GM23338 (cell line): ENCODE measurements around the gene HHAT. TPM values are rescaled to one million over a fixed set of nuclear protein-coding genes. Genes with fewer than 3 reads are reported as not detected.

Experiments
- ATAC-seq: fragments of 200-7000 bp; cut with Tn5 transposase; 3 replicates; pipeline ENCODE4 v1.9.1; 2020
- DNase-seq: peaks from one replicate; pipeline ENCODE4 v3.0.0-alpha.2; 2015; ENCODE audit warnings: low spot score
- H2AFZ ChIP-seq: fragments of 200-600 bp; sonication (generic); 2 replicates; pipeline ENCODE4 v1.8.0; 2016; ENCODE audit warnings: antibody characterized with exemption, mild to moderate bottlenecking, moderate library complexity
- H3F3A ChIP-seq: fragments of 200-600 bp; sonication (generic); replicated peaks from 2 replicates; pipeline ENCODE4 v1.8.0; 2017; ENCODE audit warnings: antibody characterized with exemption, mixed run types, low read depth
- H3K27ac ChIP-seq: fragments of 200-600 bp; sonication (generic); 2 replicates; pipeline ENCODE4 v1.6.1; 2016; ENCODE audit warnings: low read depth
- H3K27me3 ChIP-seq: fragments of 200-600 bp; sonication (generic); 2 replicates; pipeline ENCODE4 v1.8.0; 2016; ENCODE audit warnings: mild to moderate bottlenecking, mixed run types, moderate library complexity; ENCODE audit not compliant: insufficient read depth
- H3K36me3 ChIP-seq: fragments of 200-600 bp; sonication (generic); 2 replicates; pipeline ENCODE4 v1.8.0; 2016; ENCODE audit warnings: mild to moderate bottlenecking; ENCODE audit not compliant: insufficient read depth
- H3K4me1 ChIP-seq: fragments of 200-600 bp; sonication (generic); 2 replicates; pipeline ENCODE4 v1.8.0; 2016; ENCODE audit warnings: mild to moderate bottlenecking, moderate library complexity; ENCODE audit not compliant: insufficient read depth
- H3K4me2 ChIP-seq: fragments of 200-600 bp; sonication (generic); 2 replicates; pipeline ENCODE4 v1.7.1; 2017; ENCODE audit warnings: mixed run types
- H3K4me3 ChIP-seq: fragments of 200-600 bp; sonication (generic); 2 replicates; pipeline ENCODE4 v1.6.1; 2016; ENCODE audit warnings: mixed run types
- H3K79me2 ChIP-seq: fragments of 200-600 bp; sonication (generic); replicated peaks from 2 replicates; pipeline ENCODE4 v1.8.0; 2017; ENCODE audit warnings: mild to moderate bottlenecking; ENCODE audit not compliant: insufficient read depth
- H3K9me2 ChIP-seq: fragments of 200-600 bp; sonication (generic); 2 replicates; pipeline ENCODE4 v1.8.0; 2017; ENCODE audit not compliant: insufficient read depth
- H4K20me1 ChIP-seq: fragments of 200-600 bp; sonication (generic); replicated peaks from 2 replicates; pipeline ENCODE4 v1.8.0; 2017; ENCODE audit warnings: mild to moderate bottlenecking; ENCODE audit not compliant: insufficient read depth
- H3K27ac Mint-ChIP-seq: 2 replicates; pipeline ENCODE4 v1.8.0; 2020; ENCODE audit warnings: inconsistent platforms, mild to moderate bottlenecking, moderate library complexity, mixed read lengths
- H3K27me3 Mint-ChIP-seq: 3 replicates; pipeline ENCODE4 v1.8.0; 2022; ENCODE audit warnings: low read depth, mild to moderate bottlenecking, moderate library complexity, mixed read lengths, inconsistent platforms; ENCODE audit not compliant: insufficient read depth, poor library complexity
- H3K36me3 Mint-ChIP-seq: 3 replicates; pipeline ENCODE4 v1.8.0; 2021; ENCODE audit warnings: low read depth, mild to moderate bottlenecking, inconsistent platforms, moderate library complexity, mixed read lengths
- H3K4me1 Mint-ChIP-seq: 3 replicates; pipeline ENCODE4 v1.8.0; 2020; ENCODE audit warnings: mild to moderate bottlenecking, inconsistent platforms, mixed read lengths
- H3K4me3 Mint-ChIP-seq: 3 replicates; pipeline ENCODE4 v1.8.0; 2021; ENCODE audit warnings: moderate library complexity, mild to moderate bottlenecking, inconsistent platforms, mixed read lengths
- H3K9me3 Mint-ChIP-seq: 3 replicates; pipeline ENCODE4 v1.8.0; 2020; ENCODE audit warnings: moderate library complexity, mild to moderate bottlenecking, inconsistent platforms, mixed read lengths
- CREB1 ChIP-seq: fragments of 250-450 bp; sonication (Bioruptor Pico); IDR thresholded peaks from 2 replicates; pipeline ENCODE4 v1.5.0; 2020; ENCODE audit warnings: low read depth, mild to moderate bottlenecking, moderate library complexity
- EZH2 ChIP-seq: fragments of 200-600 bp; sonication (generic); IDR thresholded peaks from one replicate; pipeline ENCODE4 v1.8.0; 2017; ENCODE audit warnings: antibody characterized with exemption, mild to moderate bottlenecking, low read depth; ENCODE audit not compliant: unreplicated experiment
- JUNB ChIP-seq: IDR thresholded peaks from one replicate; pipeline ENCODE4 v1.6.1; 2016; ENCODE audit warnings: antibody characterized with exemption; ENCODE audit not compliant: unreplicated experiment
- NANOG ChIP-seq: IDR thresholded peaks from 2 replicates; pipeline ENCODE4 v1.6.1; 2016; ENCODE audit warnings: antibody characterized with exemption, borderline replicate concordance
- ZNF114 ChIP-seq: fragments of 250-450 bp; sonication (Bioruptor Pico); IDR thresholded peaks from 2 replicates; pipeline ENCODE4 v1.5.0; 2020; ENCODE audit warnings: mild to moderate bottlenecking, moderate library complexity
- ZNF331 ChIP-seq: fragments of 250-450 bp; sonication (Bioruptor Pico); IDR thresholded peaks from 2 replicates; pipeline ENCODE4 v1.5.0; 2020; ENCODE audit warnings: low read depth, mild to moderate bottlenecking, moderate library complexity
- polyA plus RNA-seq: library from polyadenylated mRNA; unstranded; fragments of >200 nt; fragmentation: Nextera tagmentation; extraction: Ambion mirVana; gene quantifications from 2 replicates; pipeline ENCODE4 v1.2.1, GENCODE V29; 2016
- total RNA-seq: library from RNA; depleted of rRNA; stranded (reverse); fragments of >200 nt; shearing (Covaris generic); gene quantifications from 2 replicates; pipeline ENCODE4 v1.2.3, GENCODE V29; 2014
- TF ChIP-seq, protein P1 (sequence below): IDR thresholded peaks from one replicate; pipeline ENCODE4 v1.6.1; 2018; ENCODE audit warnings: antibody characterized with exemption; ENCODE audit not compliant: unreplicated experiment
- TF ChIP-seq, protein P2 (sequence below): fragments of 250-450 bp; sonication (Bioruptor Pico); IDR thresholded peaks from 2 replicates; pipeline ENCODE4 v1.5.0; 2020; ENCODE audit warnings: mild to moderate bottlenecking, moderate library complexity
- TF ChIP-seq, protein P3 (sequence below), 2 experiments: fragments of 200-600 bp in 1 of 2; sonication (generic) in 1 of 2; conservative IDR thresholded peaks; 2 replicates each; pipeline versions ENCODE4 v1.5.1 to v1.6.1; 2016 to 2017; ENCODE audit warnings: antibody characterized with exemption in 2 of 2, low read depth in 2 of 2, mild to moderate bottlenecking in 2 of 2, moderate library complexity in 1 of 2

Gene HHAT
- total and polyA plus RNA-seq, 2 experiments from 2014 or later, result 0.11 to 0.66 TPM

DNA sequence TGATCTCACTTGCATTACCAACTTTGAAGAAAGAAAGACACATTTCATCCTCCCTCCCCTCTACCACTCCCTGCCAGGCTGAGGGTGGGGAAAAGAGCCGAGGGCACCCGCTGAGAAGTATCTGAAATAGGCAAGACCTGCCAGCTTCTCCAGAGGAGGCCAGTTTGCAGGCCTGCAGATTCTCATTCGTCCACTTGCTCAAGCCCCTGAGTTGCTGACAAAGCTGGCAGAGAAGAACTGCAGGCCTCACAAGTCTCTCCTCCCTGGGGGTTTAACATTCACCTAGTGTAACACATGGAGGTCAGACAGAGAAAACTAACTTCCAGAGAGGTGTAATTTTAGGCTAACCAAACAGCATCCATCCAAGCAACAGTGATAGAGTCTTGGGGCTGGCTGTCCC lies 376.4 kb downstream of the HHAT start:
- Histone ChIP-seq H3K36me3 (no peaks in the 10 kb centered on the region), H3K9me2 (no peaks in the 10 kb centered on the region), H3K27ac (no peak overlapping the region), H3F3A (no peaks in the 10 kb centered on the region), H3K4me3 (no peak overlapping the region), H4K20me1 (no peaks in the 10 kb centered on the region), H3K4me2 (no peak overlapping the region), H3K79me2 (no peaks in the 10 kb centered on the region), H3K27me3 (no peaks in the 10 kb centered on the region), H3K4me1 (no peaks in the 10 kb centered on the region; the same call in 1 of the 2 replicates), H2AFZ (no peak overlapping the region)
- H3K27ac Mint-ChIP-seq, result no peak overlapping the region
- H3K9me3 Mint-ChIP-seq, result peaks cover 4% of the 10 kb centered on the region; the same call in 2 of the 3 replicates
- ATAC-seq (no peak), DNase-seq (no peak)
- peaks cover 2% of the 10 kb centered on the region for H3K27me3 Mint-ChIP-seq
- TF ChIP-seq, protein P1, sequence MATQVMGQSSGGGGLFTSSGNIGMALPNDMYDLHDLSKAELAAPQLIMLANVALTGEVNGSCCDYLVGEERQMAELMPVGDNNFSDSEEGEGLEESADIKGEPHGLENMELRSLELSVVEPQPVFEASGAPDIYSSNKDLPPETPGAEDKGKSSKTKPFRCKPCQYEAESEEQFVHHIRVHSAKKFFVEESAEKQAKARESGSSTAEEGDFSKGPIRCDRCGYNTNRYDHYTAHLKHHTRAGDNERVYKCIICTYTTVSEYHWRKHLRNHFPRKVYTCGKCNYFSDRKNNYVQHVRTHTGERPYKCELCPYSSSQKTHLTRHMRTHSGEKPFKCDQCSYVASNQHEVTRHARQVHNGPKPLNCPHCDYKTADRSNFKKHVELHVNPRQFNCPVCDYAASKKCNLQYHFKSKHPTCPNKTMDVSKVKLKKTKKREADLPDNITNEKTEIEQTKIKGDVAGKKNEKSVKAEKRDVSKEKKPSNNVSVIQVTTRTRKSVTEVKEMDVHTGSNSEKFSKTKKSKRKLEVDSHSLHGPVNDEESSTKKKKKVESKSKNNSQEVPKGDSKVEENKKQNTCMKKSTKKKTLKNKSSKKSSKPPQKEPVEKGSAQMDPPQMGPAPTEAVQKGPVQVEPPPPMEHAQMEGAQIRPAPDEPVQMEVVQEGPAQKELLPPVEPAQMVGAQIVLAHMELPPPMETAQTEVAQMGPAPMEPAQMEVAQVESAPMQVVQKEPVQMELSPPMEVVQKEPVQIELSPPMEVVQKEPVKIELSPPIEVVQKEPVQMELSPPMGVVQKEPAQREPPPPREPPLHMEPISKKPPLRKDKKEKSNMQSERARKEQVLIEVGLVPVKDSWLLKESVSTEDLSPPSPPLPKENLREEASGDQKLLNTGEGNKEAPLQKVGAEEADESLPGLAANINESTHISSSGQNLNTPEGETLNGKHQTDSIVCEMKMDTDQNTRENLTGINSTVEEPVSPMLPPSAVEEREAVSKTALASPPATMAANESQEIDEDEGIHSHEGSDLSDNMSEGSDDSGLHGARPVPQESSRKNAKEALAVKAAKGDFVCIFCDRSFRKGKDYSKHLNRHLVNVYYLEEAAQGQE, result no peak
- TF ChIP-seq ZNF114 (CRISPR knock-in tag) (no peak), ZNF331 (CRISPR knock-in tag) (no peak), EZH2 (no peak), JUNB (no peak), CREB1 (no peak), NANOG (no peak)
- TF ChIP-seq, protein P2, sequence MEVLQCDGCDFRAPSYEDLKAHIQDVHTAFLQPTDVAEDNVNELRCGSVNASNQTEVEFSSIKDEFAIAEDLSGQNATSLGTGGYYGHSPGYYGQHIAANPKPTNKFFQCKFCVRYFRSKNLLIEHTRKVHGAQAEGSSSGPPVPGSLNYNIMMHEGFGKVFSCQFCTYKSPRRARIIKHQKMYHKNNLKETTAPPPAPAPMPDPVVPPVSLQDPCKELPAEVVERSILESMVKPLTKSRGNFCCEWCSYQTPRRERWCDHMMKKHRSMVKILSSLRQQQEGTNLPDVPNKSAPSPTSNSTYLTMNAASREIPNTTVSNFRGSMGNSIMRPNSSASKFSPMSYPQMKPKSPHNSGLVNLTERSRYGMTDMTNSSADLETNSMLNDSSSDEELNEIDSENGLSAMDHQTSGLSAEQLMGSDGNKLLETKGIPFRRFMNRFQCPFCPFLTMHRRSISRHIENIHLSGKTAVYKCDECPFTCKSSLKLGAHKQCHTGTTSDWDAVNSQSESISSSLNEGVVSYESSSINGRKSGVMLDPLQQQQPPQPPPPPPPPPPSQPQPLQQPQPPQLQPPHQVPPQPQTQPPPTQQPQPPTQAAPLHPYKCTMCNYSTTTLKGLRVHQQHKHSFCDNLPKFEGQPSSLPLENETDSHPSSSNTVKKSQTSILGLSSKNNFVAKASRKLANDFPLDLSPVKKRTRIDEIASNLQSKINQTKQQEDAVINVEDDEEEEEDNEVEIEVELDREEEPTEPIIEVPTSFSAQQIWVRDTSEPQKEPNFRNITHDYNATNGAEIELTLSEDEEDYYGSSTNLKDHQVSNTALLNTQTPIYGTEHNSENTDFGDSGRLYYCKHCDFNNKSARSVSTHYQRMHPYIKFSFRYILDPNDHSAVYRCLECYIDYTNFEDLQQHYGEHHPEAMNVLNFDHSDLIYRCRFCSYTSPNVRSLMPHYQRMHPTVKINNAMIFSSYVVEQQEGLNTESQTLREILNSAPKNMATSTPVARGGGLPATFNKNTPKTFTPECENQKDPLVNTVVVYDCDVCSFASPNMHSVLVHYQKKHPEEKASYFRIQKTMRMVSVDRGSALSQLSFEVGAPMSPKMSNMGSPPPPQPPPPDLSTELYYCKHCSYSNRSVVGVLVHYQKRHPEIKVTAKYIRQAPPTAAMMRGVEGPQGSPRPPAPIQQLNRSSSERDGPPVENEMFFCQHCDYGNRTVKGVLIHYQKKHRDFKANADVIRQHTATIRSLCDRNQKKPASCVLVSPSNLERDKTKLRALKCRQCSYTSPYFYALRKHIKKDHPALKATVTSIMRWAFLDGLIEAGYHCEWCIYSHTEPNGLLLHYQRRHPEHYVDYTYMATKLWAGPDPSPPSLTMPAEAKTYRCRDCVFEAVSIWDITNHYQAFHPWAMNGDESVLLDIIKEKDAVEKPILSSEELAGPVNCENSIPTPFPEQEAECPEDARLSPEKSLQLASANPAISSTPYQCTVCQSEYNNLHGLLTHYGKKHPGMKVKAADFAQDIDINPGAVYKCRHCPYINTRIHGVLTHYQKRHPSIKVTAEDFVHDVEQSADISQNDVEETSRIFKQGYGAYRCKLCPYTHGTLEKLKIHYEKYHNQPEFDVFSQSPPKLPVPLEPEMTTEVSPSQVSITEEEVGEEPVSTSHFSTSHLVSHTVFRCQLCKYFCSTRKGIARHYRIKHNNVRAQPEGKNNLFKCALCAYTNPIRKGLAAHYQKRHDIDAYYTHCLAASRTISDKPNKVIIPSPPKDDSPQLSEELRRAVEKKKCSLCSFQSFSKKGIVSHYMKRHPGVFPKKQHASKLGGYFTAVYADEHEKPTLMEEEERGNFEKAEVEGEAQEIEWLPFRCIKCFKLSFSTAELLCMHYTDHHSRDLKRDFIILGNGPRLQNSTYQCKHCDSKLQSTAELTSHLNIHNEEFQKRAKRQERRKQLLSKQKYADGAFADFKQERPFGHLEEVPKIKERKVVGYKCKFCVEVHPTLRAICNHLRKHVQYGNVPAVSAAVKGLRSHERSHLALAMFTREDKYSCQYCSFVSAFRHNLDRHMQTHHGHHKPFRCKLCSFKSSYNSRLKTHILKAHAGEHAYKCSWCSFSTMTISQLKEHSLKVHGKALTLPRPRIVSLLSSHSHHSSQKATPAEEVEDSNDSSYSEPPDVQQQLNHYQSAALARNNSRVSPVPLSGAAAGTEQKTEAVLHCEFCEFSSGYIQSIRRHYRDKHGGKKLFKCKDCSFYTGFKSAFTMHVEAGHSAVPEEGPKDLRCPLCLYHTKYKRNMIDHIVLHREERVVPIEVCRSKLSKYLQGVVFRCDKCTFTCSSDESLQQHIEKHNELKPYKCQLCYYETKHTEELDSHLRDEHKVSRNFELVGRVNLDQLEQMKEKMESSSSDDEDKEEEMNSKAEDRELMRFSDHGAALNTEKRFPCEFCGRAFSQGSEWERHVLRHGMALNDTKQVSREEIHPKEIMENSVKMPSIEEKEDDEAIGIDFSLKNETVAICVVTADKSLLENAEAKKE (CRISPR knock-in tag), result no peak
- TF ChIP-seq, protein P3, sequence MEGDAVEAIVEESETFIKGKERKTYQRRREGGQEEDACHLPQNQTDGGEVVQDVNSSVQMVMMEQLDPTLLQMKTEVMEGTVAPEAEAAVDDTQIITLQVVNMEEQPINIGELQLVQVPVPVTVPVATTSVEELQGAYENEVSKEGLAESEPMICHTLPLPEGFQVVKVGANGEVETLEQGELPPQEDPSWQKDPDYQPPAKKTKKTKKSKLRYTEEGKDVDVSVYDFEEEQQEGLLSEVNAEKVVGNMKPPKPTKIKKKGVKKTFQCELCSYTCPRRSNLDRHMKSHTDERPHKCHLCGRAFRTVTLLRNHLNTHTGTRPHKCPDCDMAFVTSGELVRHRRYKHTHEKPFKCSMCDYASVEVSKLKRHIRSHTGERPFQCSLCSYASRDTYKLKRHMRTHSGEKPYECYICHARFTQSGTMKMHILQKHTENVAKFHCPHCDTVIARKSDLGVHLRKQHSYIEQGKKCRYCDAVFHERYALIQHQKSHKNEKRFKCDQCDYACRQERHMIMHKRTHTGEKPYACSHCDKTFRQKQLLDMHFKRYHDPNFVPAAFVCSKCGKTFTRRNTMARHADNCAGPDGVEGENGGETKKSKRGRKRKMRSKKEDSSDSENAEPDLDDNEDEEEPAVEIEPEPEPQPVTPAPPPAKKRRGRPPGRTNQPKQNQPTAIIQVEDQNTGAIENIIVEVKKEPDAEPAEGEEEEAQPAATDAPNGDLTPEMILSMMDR (conservative IDR thresholded peaks at IDR 0.05; ENCODE audit: low read depth in 2 of 2), result no peak
- no peaks in the 10 kb centered on the region; the same call in 2 of the 3 replicates for H3K36me3 Mint-ChIP-seq
- no peak overlapping the region for H3K4me3 Mint-ChIP-seq
- H3K4me1 Mint-ChIP-seq, result peaks cover 20% of the 10 kb centered on the region
